Inflammatory macrophage treated with lipopolysaccharide for 1 hour (primary cell): ENCODE results near the gene CAST.
"Not testable (repeated sequence)": the region's sequence is repeated elsewhere in the genome, so short reads cannot be mapped to it uniquely, and the experiment has no call there.

Experiments
- DNase-seq, 2 donors: peaks; one replicate each; pipeline ENCODE4 v3.0.0-alpha.2; 2020 to 2022

The CAST gene

GRCh38 chr5:96785326-96786109 is 123.3 kb downstream of the CAST start:
- DNase-seq, result no peak

GRCh38 chr5:96788112-96788749 is 126.1 kb downstream of the CAST start:
- peak; percentile 67 to 94 for DNase-seq

GRCh38 chr5:96789794-96790330 is 127.7 kb downstream of the CAST start:
- DNase-seq, result no peak

DNA sequence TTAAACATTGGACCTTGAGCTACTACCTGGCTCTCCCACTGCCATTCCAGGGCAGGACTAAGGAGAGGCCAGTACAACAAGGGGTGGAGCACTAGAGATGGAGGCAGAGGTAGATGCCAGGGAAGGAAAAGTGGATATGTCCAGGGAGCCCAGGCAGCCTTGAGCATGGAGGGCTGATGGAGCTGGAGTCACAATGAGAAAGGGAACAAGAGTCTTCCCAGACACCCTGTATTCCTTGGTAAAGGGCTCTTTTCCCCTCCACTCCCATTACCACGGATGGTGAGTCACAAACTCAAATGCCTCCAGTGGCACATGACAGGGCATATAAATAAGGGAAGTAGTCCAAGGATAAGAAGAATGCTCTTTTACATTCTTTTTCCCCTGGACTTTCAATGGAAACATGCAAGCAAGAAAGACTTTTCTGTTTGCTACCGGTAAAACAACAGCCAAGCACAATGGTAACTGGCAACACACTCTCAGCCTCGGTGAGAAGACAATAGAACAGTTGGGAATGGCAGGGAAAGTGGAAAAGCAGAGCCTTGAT is 128.9 kb downstream of the CAST start:
- peak; percentile 52 to 80 for DNase-seq

GRCh38 chr5:96794757-96795156 is 132.6 kb downstream of the CAST start:
- no peak for DNase-seq

GRCh38 chr5:96795626-96796025 is 133.4 kb downstream of the CAST start:
- DNase-seq, result no peak

DNA sequence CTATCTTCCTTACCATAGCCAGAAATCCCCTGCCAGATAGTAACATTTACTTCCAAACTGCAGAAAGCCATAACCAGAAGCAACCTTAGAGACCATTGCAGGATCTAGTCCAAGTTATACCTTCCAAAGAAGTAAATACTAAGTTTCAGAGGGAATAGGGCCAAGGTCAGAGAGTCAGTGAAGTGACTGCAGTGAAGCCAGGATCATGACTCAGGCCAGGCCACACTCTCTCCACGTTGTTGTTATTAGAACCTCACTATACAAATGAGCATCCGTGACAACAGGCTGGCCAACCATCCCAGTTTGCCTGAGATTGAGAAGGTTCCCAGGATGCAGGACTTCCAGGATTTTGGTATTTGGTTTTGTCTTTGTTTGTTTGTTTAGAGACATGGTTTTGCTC is 134.3 kb downstream of the CAST start:
- DNase-seq, result no peak

DNA sequence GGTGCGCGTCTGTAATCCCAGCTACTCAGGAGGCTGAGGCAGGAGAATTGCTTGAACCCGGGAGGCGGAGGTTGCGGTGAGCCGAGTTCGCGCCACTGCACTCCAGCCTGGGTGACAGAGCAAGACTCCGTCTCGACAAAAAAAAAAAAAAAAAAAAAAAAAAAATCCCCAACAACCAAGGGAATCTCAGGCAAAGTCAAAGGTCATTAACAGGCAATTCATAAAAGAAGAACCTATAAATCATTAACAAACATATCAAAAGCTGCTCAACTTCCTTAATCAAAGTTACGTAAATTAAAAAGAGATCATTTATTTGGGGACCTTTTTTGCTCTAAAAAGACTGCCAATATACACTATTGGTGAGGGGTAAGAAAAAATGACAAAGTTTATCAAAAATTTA is 139.5 kb downstream of the CAST start:
- not testable (repeated sequence) for DNase-seq

DNA sequence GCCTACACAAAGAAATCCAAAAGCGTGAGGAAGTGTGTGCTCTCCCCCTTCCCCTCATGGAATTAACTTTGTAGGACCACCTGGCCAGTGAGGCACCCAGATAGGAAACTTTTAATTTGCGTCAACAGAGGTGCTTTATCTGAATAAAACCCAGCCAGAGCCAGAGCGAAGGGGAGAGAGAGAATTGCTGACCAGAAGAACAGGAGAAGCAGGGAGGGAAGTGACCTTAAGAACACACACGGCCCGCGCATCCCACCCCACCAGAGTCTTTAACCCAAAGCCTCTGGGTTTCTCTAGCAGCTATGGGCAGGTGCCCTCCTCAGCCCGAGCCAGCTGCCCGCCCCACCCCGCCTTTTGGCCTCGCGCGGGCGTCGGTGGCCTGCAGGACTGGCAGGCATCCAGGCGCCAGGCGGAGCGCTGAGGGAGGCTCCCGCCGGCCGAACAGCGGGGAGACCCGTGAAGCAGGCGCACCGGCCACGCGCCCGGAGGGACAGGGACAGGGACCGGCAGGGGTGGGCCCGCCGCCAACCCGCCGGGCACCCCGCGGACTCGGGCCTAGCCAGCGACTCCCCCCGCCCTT is 145.0 kb downstream of the CAST start:
- peak; percentile 39 to 44 for DNase-seq

GRCh38 chr5:96808541-96808828 is 146.3 kb downstream of the CAST start:
- DNase-seq, result no peak

DNA sequence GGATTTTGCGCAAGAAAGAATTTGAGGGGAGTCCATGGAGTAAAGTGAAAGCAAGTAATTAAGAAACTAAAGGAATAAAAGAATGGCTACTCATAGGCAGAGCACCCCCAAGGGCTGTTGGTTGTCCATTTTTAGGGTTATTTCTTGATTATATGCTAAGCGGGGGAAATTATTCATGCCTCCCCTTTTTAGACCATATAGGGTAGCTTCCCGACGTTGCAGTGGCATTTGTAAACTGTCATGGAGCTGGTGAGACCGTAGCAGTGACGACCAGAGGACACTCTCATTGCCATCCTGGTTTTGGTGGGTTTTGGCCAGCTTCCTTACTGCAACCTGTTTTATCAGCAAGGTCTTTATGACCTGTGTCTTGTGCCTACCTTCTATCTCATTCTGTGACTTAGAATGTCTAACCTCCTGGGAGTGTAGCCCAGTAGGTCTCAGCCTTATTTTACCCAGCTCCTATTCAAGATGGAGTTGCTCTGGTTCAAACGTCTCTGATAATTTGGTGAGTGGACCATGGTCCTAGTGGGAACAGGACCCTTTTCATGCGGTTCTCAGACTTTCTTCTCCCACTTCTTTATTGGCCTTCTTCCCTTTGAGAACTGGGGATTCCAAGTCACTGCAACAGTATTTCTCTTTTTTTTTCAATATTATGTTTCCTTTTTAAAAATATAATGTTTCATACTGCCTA is 146.8 kb downstream of the CAST start:
- peak in 1 of 2 donors; percentile 55 for DNase-seq

DNA sequence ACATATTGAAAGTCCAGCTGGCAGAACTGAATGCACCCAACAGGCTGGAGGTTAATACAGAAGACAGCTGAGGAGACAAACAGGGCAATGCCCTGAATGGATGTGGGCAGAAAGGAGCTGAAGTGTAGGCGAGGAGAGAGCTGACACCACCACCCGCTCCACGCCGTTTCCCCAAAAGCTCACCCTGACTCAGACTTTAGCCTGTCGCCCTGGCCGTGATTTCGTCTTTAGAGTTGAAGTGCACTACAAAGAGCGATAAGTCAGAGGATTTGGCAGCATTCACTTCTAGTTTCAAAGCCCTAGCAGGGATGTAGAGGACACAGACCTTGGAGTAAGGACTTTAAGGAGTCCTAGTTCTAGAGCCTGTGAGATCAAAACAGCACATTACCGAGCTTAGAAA is 147.7 kb downstream of the CAST start:
- DNase-seq, result peak; percentile 57 to 84

DNA sequence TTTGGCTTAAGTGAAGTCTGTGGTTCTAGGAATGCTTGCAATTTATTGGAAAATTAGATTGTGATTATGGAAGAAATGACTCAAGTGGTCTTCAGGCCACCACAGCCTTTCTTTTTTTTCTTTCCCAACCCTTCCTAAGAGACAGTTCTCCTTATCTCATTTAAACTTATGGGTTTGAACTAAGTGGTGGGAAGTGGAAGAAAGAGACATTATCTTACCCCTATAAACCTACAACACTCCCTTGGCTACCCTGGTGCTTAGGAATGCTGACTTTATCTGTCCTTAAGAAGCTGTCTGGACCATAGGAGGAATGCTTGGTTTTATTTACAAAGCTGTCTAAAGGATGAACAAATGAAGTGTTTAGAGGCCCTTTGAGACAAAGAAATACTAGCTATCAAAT is 150.7 kb downstream of the CAST start:
- DNase-seq, result no peak

DNA sequence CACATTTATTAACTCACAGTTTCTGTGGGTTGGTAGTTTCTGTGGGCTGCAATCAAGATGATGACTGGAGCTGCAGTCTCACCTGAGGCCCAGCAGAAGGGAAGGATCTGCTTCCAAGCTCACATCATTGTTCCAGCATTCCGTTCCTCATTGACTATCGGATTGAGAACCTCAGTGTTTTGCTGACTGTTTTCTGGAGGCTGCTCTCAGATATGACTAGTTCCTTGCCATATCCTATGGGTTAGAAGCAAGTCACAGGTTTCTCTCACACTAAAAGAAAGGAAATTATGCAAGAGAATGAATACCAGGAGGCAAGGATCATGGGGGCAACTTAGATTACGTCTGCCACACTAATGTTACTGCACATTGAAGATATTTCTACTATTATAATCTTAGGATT is 151.9 kb downstream of the CAST start:
- DNase-seq, result peak in 1 of 2 donors; percentile 29

GRCh38 chr5:96816411-96816939 is 154.3 kb downstream of the CAST start:
- no peak for DNase-seq

DNA sequence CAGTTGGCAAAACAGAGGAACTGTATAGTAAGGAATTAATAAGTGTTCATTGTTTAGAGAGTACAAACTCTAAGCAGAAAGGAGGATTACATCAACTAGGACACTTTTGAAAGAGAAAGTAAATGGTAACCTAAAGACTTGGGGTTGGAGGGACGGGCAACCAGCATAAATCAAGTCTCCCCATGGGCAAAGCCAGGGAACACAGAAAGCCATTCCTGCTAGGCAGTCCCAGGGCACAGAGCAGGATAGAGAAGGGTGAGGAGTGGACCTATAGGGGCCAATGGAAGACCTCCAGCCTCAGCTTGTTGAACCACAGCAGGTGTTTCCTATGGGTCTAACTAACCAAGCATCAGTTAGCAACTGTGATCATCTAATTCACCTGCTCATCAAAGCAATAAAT is 154.8 kb downstream of the CAST start:
- no peak for DNase-seq

GRCh38 chr5:96817506-96817905 is 155.3 kb downstream of the CAST start:
- DNase-seq, result no peak

DNA sequence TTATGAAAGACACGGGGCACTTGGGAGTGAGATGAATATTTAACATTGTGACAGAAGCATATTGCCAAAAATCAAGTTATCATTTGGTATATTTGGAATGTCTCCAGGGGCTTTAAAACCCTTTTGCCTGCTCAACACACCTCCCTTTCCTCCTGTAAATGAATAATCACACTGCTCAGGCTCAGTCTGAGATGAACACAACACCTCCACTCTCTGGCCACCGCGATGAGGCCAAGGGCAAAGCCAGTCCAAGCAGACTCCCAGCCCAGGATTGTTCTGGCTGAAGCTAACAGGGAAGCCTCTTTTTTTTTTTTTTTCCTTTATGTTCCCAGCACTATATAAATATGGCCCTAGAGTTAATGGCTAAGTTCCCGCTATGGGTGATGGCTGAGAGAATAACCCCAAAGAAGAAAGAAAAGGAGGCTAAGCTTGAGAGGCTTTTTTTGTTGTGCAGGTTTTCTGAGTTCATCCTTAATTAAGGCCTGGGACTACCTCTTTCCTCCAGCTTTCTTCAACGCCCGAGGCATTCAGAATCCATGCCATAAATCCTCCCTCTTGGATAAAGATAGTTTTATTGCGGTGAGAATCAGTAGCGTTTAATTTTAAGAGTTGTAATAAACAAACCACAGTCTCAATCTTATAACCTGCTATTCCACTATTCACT is 156.1 kb downstream of the CAST start:
- DNase-seq, result no peak

GRCh38 chr5:96819806-96820205 is 157.6 kb downstream of the CAST start:
- DNase-seq, result no peak

DNA sequence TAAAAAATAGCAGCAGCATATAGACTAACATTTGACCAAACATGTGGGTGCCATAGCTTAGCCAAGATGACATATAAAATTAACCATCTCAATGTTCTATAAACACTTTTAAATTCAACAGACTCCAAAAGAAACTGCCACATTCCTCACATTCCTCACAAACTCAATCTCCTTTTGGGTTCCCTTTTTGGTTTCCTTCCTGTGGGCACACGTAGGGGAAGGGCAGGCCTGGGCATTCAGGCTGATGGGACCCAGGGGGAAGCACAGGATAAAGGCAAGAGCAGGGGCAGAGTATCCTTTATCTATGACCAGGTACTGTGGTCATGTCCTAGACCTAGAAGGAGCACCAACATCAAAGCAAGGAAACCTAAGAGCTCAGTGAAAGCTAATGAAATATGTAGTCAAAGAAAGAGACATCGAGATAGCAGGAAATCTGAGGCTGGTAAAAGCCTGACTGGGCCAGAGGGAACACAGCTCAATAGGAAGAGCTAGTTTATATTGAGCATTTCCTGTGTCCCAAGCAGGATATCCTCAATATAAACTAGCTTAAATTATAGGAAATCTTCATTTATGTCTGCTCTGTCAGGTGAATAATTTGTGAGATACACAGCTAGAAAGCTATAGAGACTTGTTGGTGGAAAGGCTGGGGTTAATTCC is 159.2 kb downstream of the CAST start:
- DNase-seq, result no peak

GRCh38 chr5:96822686-96823459 is 160.7 kb downstream of the CAST start:
- no peak for DNase-seq
